HG03457 (cell line): ENCODE results near the gene CADM2.

Experiments used
- ATAC-seq: cut with Tn5 transposase; IDR thresholded peaks from one replicate; pipeline ENCODE4 v1.9.1; 2021; ENCODE audit warnings: moderate number of reproducible peaks; ENCODE audit not compliant: unreplicated experiment

Gene CADM2

GRCh38 chr3:85780806-85781205 is 822.0 kb downstream of the CADM2 start:
- no peak for ATAC-seq

- ATAC-seq = no peak
Observed at GRCh38 chr3:85781806-85782205, 823.0 kb downstream of the CADM2 start.

- ATAC-seq = no peak
Observed at GRCh38 chr3:85783291-85783690, 824.5 kb downstream of the CADM2 start.

- no peak for ATAC-seq
Observed at GRCh38 chr3:85785766-85786165, 827.0 kb downstream of the CADM2 start.

- no peak for ATAC-seq
Observed at GRCh38 chr3:85790445-85791030, 831.7 kb downstream of the CADM2 start.

- no peak for ATAC-seq
Observed at GRCh38 chr3:85796140-85796539, 837.4 kb downstream of the CADM2 start.

- ATAC-seq = no peak
Observed at GRCh38 chr3:85800676-85801075, 841.9 kb downstream of the CADM2 start.

- ATAC-seq = no peak
Observed at GRCh38 chr3:85801955-85802354, 843.2 kb downstream of the CADM2 start.

GRCh38 chr3:85808755-85809154 is 850.0 kb downstream of the CADM2 start:
- no peak for ATAC-seq

- ATAC-seq = peak; percentile 86
Observed at GRCh38 chr3:85821130-85821756, 862.5 kb downstream of the CADM2 start.

- ATAC-seq = no peak
Observed at GRCh38 chr3:85835857-85836440, 877.2 kb downstream of the CADM2 start.

GRCh38 chr3:85837402-85837801 is 878.6 kb downstream of the CADM2 start:
- no peak for ATAC-seq

- no peak for ATAC-seq
Observed at GRCh38 chr3:85838921-85839320, 880.1 kb downstream of the CADM2 start.

GRCh38 chr3:85842081-85842480 is 883.3 kb downstream of the CADM2 start:
- no peak for ATAC-seq

GRCh38 chr3:85846940-85847339 is 888.2 kb downstream of the CADM2 start:
- no peak for ATAC-seq

- ATAC-seq = no peak
Observed at GRCh38 chr3:85851071-85851470, 892.3 kb downstream of the CADM2 start.

- ATAC-seq = no peak
Observed at GRCh38 chr3:85853805-85854204, 895.0 kb downstream of the CADM2 start.

- no peak for ATAC-seq
Observed at GRCh38 chr3:85862893-85863455, 904.2 kb downstream of the CADM2 start.

GRCh38 chr3:85864896-85865295 is 906.1 kb downstream of the CADM2 start:
- no peak for ATAC-seq

GRCh38 chr3:85867072-85867471 is 908.3 kb downstream of the CADM2 start:
- ATAC-seq = no peak

GRCh38 chr3:85875589-85875988 is 916.8 kb downstream of the CADM2 start:
- ATAC-seq = no peak

GRCh38 chr3:85877631-85878030 is 918.8 kb downstream of the CADM2 start:
- no peak for ATAC-seq
